Endodermal cell (in vitro differentiated cells): ENCODE measurements around the gene SUSD2. TPM values are rescaled to one million over a fixed set of nuclear protein-coding genes. Genes with fewer than 3 reads are reported as not detected.

Experiments
- DNase-seq: peaks from one replicate; pipeline ENCODE4 v3.0.0-alpha.2; 2017
- H3K27ac ChIP-seq: 2 replicates; pipeline ENCODE4 v1.5.1; 2013; ENCODE audit warnings: mild to moderate bottlenecking, low read depth, low read length, moderate library complexity
- H3K27me3 ChIP-seq: 2 replicates; pipeline ENCODE4 v1.6.1; 2013; ENCODE audit warnings: mild to moderate bottlenecking, low read length, moderate library complexity; ENCODE audit not compliant: insufficient read depth, control insufficient read depth, poor library complexity, severe bottlenecking
- H3K36me3 ChIP-seq: 2 replicates; pipeline ENCODE4 v1.7.0; 2013; ENCODE audit warnings: mild to moderate bottlenecking, low read length, moderate library complexity; ENCODE audit not compliant: control insufficient read depth, insufficient read depth
- H3K4me1 ChIP-seq: one replicate; pipeline ENCODE4 v1.7.0; 2013; ENCODE audit warnings: low read length; ENCODE audit not compliant: control insufficient read depth, insufficient read depth
- H3K4me3 ChIP-seq: 2 replicates; pipeline ENCODE4 v1.5.1; 2013; ENCODE audit warnings: mild to moderate bottlenecking, low read length, moderate library complexity
- H3K9ac ChIP-seq: 2 replicates; pipeline ENCODE4 v1.6.1; 2013; ENCODE audit warnings: mild to moderate bottlenecking, low read length, moderate library complexity; ENCODE audit not compliant: poor library complexity, severe bottlenecking; ENCODE audit errors: extremely low read depth
- H3K9me3 ChIP-seq: 2 replicates; pipeline ENCODE4 v1.6.1; 2013; ENCODE audit warnings: mild to moderate bottlenecking, low read length, moderate library complexity; ENCODE audit not compliant: control insufficient read depth
- H3K27ac Mint-ChIP-seq: 2 replicates; pipeline ENCODE4 v1.8.0; 2020; ENCODE audit warnings: mixed read lengths
- H3K27me3 Mint-ChIP-seq: 2 replicates; pipeline ENCODE4 v1.8.0; 2021; ENCODE audit warnings: mild to moderate bottlenecking, mixed read lengths; ENCODE audit not compliant: insufficient read depth
- H3K36me3 Mint-ChIP-seq: 2 replicates; pipeline ENCODE4 v1.8.0; 2020; ENCODE audit warnings: low read depth, mixed read lengths
- H3K4me1 Mint-ChIP-seq: 2 replicates; pipeline ENCODE4 v1.8.0; 2020; ENCODE audit warnings: mixed read lengths
- H3K4me3 Mint-ChIP-seq: 2 replicates; pipeline ENCODE4 v1.8.0; 2020; ENCODE audit warnings: mild to moderate bottlenecking, moderate library complexity, mixed read lengths
- H3K9me3 Mint-ChIP-seq: 2 replicates; pipeline ENCODE4 v1.8.0; 2020; ENCODE audit warnings: mild to moderate bottlenecking, mixed read lengths
- WGBS, 2 experiments: methylation state at CpG; one replicate each; pipeline versions ENCODE4 v1.1.5 to v1.1.7; 2013; ENCODE audit warnings: missing lambda C conversion rate in 2 of 2, mixed read lengths in 1 of 2; ENCODE audit not compliant: insufficient coverage in 1 of 2, insufficient read length in 1 of 2; 5-methylcytosine and 5-hydroxymethylcytosine counted together
- total RNA-seq, 2 donors: library from RNA; stranded (reverse); fragmentation: NEBNext Ultra II Directional in 1 of 2; extraction: Animal tissue kit (Norgen Biotek cat#: 25700) in 1 of 2; gene quantifications; 2 replicates in 1 of 2; 3 replicates in 1 of 2; pipeline ENCODE4 v1.2.1, GENCODE V29; 2021
- TF ChIP-seq, protein P1 (sequence below): fragments of 200-600 bp; sonication (generic); conservative IDR thresholded peaks from 2 replicates; pipeline ENCODE4 v1.5.0; 2021; ENCODE audit warnings: antibody characterized with exemption, mild to moderate bottlenecking

Gene SUSD2
- total RNA-seq, 2 donors from 2014 or later = 0.40 to 1.6 TPM

DNA sequence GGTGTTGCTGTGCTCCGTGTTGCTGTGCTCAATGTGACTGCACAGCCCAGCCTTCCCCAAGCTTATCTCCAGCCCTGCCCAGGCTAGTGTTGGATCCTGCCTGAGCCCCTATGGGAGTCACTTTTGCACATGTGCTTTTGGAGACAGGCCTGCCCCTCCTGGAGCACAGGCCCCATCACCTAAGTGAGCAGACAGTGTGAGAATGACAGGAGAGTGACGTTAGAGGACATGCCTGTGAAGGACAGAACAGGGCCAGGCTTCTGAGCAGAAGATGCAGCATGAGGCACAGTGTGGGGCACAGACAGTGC is 36.6 kb upstream of the SUSD2 start:
- Mint-ChIP-seq H3K27ac (peak overlapping the region; percentile 27), H3K27me3 (no peaks in the 10 kb centered on the region), H3K4me1 (peaks cover 10% of the 10 kb centered on the region), H3K9me3 (no peaks in the 10 kb centered on the region), H3K36me3 (peaks cover under 1% of the 10 kb centered on the region), H3K4me3 (no peak overlapping the region)
- no peak for DNase-seq
- Histone ChIP-seq H3K9ac (no peak overlapping the region), H3K36me3 (peaks cover 12% of the 10 kb centered on the region), H3K27me3 (no peaks in the 10 kb centered on the region), H3K27ac (no peak overlapping the region), H3K4me3 (no peak overlapping the region), H3K4me1 (peaks cover 16% of the 10 kb centered on the region), H3K9me3 (no peaks in the 10 kb centered on the region)
- TF ChIP-seq, protein P1, sequence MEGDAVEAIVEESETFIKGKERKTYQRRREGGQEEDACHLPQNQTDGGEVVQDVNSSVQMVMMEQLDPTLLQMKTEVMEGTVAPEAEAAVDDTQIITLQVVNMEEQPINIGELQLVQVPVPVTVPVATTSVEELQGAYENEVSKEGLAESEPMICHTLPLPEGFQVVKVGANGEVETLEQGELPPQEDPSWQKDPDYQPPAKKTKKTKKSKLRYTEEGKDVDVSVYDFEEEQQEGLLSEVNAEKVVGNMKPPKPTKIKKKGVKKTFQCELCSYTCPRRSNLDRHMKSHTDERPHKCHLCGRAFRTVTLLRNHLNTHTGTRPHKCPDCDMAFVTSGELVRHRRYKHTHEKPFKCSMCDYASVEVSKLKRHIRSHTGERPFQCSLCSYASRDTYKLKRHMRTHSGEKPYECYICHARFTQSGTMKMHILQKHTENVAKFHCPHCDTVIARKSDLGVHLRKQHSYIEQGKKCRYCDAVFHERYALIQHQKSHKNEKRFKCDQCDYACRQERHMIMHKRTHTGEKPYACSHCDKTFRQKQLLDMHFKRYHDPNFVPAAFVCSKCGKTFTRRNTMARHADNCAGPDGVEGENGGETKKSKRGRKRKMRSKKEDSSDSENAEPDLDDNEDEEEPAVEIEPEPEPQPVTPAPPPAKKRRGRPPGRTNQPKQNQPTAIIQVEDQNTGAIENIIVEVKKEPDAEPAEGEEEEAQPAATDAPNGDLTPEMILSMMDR = no peak
- WGBS, 2 experiments = 79 to 100% methylated on average over 2 of the region's 2 CpGs

DNA sequence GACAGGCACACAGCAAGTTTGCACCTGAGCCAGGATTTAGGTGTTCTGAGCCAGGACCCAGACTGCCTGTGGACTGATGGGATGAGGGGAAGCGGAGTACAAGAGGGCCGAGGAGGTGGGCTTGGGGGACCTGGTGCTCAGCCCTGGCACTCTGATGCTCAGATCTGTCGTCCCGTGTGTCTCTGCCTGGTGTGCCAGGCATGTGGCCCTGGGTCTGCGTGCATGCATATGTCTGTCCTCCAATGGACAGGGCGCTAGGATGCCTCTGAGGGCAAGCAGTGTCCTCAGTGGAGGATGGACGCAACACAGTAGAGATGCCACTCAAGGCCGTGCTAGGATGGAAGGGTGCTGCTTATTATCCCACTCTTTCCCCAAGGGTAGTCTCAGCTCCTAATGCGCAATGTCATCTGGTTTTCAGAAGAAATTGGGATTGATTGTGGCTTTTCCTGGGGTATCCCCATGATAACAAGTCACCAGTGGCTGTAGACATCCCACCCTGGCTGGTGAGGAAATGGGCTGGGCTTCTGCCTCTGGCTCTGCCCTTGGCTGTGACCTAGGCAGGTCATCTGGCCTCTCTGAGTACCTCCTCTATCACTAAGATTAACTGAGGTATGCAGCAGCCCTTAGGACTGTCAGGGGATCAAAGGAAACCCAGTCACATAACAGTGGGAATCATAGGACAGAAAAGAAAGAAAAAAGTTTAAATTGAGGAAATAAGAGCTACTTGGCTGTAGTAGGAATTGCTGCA is 35.7 kb upstream of the SUSD2 start:
- peak overlapping the region; percentile 80 for H3K27ac Mint-ChIP-seq
- peak overlapping the region; percentile 3 for H3K27ac ChIP-seq
- H3K9ac ChIP-seq = peak overlapping the region; percentile 3
- TF ChIP-seq, protein P1 = no peak
- 92 to 95% methylated on average over 6 to 9 of the region's 9 CpGs for WGBS, 2 experiments
- DNase-seq = peak; percentile 62
- H3K27me3 Mint-ChIP-seq = no peaks in the 10 kb centered on the region
- peaks cover 10% of the 10 kb centered on the region for H3K4me1 Mint-ChIP-seq
- H3K9me3 Mint-ChIP-seq = no peaks in the 10 kb centered on the region
- H3K4me3 ChIP-seq = peak overlapping the region; percentile 32
- H3K36me3 ChIP-seq = peaks cover 7% of the 10 kb centered on the region
- H3K9me3 ChIP-seq = no peaks in the 10 kb centered on the region
- H3K4me1 ChIP-seq = peaks cover 16% of the 10 kb centered on the region
- no peaks in the 10 kb centered on the region for H3K27me3 ChIP-seq
- no peak overlapping the region for H3K4me3 Mint-ChIP-seq
- no peaks in the 10 kb centered on the region for H3K36me3 Mint-ChIP-seq

DNA sequence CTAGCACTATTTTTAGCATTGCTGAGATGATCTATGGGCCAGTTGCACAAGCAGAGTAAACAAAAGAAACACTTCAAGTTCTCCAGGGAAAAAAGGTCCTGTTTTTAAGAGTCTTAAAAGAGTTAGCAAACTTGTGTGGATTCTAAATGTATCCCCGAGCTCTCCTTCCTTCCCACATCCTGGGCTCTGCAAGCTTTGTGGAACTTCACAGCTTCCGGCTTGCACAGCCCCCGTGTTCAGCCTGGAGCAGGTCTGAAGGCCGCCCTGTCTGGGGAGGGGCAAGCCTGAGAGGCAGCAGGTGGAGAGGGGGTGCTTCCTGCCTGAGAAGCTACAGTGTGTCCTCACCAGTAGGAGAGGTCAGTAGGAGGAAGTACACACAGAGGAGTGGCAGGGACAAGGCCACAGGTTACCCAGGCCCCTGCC is 35.1 kb upstream of the SUSD2 start:
- Histone ChIP-seq H3K27ac (peak overlapping the region; percentile 3), H3K4me3 (peak overlapping the region; percentile 32), H3K27me3 (no peaks in the 10 kb centered on the region), H3K36me3 (peaks cover 7% of the 10 kb centered on the region), H3K4me1 (peaks cover 16% of the 10 kb centered on the region), H3K9ac (peak overlapping the region; percentile 3), H3K9me3 (no peaks in the 10 kb centered on the region)
- Mint-ChIP-seq H3K9me3 (no peaks in the 10 kb centered on the region), H3K36me3 (no peaks in the 10 kb centered on the region), H3K27me3 (no peaks in the 10 kb centered on the region), H3K4me1 (peaks cover 10% of the 10 kb centered on the region), H3K27ac (peak overlapping the region; percentile 80), H3K4me3 (no peak overlapping the region)
- 43% methylated on average over 4 of the region's 4 CpGs; no CpG with 5 or more reads in 1 of the 2 experiments for WGBS, 2 experiments
- TF ChIP-seq, protein P1 = peak; percentile 20
- peak; percentile 80 for DNase-seq
